DOHH2 (cell line): Measurements from ENCODE around the gene RUFY1.
"Not testable (repeated sequence)": the region's sequence is repeated elsewhere in the genome, so short reads cannot be mapped to it uniquely, and the experiment has no call there.

Source experiments
- CTCF ChIP-seq: fragments of 200-600 bp; sonication (generic); IDR thresholded peaks from one replicate; pipeline ENCODE4 v1.5.1; 2014; ENCODE audit warnings: antibody characterized with exemption, mild to moderate bottlenecking, low read depth, low read length; ENCODE audit not compliant: poor library complexity, severe bottlenecking
- EZH2phosphoT487 ChIP-seq: fragments of 200-600 bp; sonication (generic); IDR thresholded peaks from 2 replicates; pipeline ENCODE4 v1.6.1; 2017; ENCODE audit warnings: borderline replicate concordance, mild to moderate bottlenecking, antibody characterized with exemption, low read length, moderate library complexity, mixed read lengths

GRCh38 chr5:179558261-179558799, 8.0 kb downstream of the RUFY1 start:
- not testable (repeated sequence) for TF ChIP-seq CTCF, EZH2phosphoT487
